ENCODE measurements around the gene PDGFC. TPM values are rescaled to one million over a fixed set of nuclear protein-coding genes. Genes with fewer than 3 reads are reported as not detected.

Gene PDGFC
- total RNA-seq, 1 experiment from 2014 or later, result 14.5 TPM

GRCh38 chr4:156970501-156971164, 966 bp downstream of the PDGFC start:
- ChIA-PET POLR2A (interaction anchor here (0.6 kb wide), 1 partner anchor 25 kb away, joined by 3 read pairs; no protein-coding TSS in a partner anchor), CTCF (interaction anchor here (2.1 kb wide), 1 partner anchor 75 kb away, joined by 6 read pairs; no protein-coding TSS in a partner anchor)
- Histone ChIP-seq H3K9me3 (ENCODE audit: control insufficient read depth, insufficient read depth, low read depth, low read length) (no peaks in the 10 kb centered on the region), H3K27me3 (ENCODE audit: control insufficient read depth, insufficient read depth, low read length) (no peaks in the 10 kb centered on the region), H3K4me1 (ENCODE audit: control insufficient read depth, insufficient read depth, low read length) (peaks cover 27% of the 10 kb centered on the region), H3K36me3 (ENCODE audit: control insufficient read depth, insufficient read depth, low read length) (no peaks in the 10 kb centered on the region), H3K27ac (ENCODE audit: low read length) (peak overlapping the region; percentile 80), H3K4me3 (ENCODE audit: low read depth in 2 of 2, low read length in 2 of 2) (peak overlapping the region; percentile 68 to 93)
- intact Hi-C loops (cut with micrococcal nuclease; ENCODE audit: unreplicated experiment) (no loop called here), in situ Hi-C loops (cut with HindIII; ENCODE audit: low pct_unique_long_range_greater_than_20kb, low sequenced_read_pairs) (no loop called here)
- ATAC-seq (peak; percentile 75), DNase-seq (ENCODE audit: low read depth, low spot score) (no peak)
- no TSS peak for BruUV-seq (replicated peaks)
- peak; percentile 22; the same call in 1 of the 2 replicates for TF ChIP-seq CTCF (IDR thresholded peaks at IDR 0.05)
- no peak for TF ChIP-seq POLR2AphosphoS5 (IDR thresholded peaks at IDR 0.05; ENCODE audit: low read depth, low read length)
- TF ChIP-seq REST (IDR thresholded peaks at IDR 0.05; ENCODE audit: insufficient read depth in 1 of 2, low read depth in 2 of 2, low read length in 1 of 2), result no peak
- no peak for TF ChIP-seq SIN3A (IDR thresholded peaks at IDR 0.05; ENCODE audit: borderline replicate concordance, insufficient read depth, low read depth, low read length)
- no peak for TF ChIP-seq TCF7L2 (IDR thresholded peaks at IDR 0.05; ENCODE audit: low read depth, low read length)

GRCh38 chr4:156969911-156970310, 1.7 kb downstream of the PDGFC start:
- CTCF ChIA-PET, result interaction anchor here (2.1 kb wide), 1 partner anchor 75 kb away, joined by 6 read pairs; no protein-coding TSS in a partner anchor
- Histone ChIP-seq H3K27ac (ENCODE audit: low read length) (peak overlapping the region; percentile 80), H3K27me3 (ENCODE audit: control insufficient read depth, insufficient read depth, low read length) (no peaks in the 10 kb centered on the region), H3K4me1 (ENCODE audit: control insufficient read depth, insufficient read depth, low read length) (peaks cover 27% of the 10 kb centered on the region), H3K36me3 (ENCODE audit: control insufficient read depth, insufficient read depth, low read length) (no peaks in the 10 kb centered on the region), H3K9me3 (ENCODE audit: control insufficient read depth, insufficient read depth, low read depth, low read length) (no peaks in the 10 kb centered on the region), H3K4me3 (ENCODE audit: low read depth in 2 of 2, low read length in 2 of 2) (peak overlapping the region; percentile 68 to 93)
- TF ChIP-seq CTCF (IDR thresholded peaks at IDR 0.05), result no peak
- TF ChIP-seq TCF7L2 (IDR thresholded peaks at IDR 0.05; ENCODE audit: low read depth, low read length), result no peak
- no peak for TF ChIP-seq SIN3A (IDR thresholded peaks at IDR 0.05; ENCODE audit: borderline replicate concordance, insufficient read depth, low read depth, low read length)
- TF ChIP-seq POLR2AphosphoS5 (IDR thresholded peaks at IDR 0.05; ENCODE audit: low read depth, low read length), result no peak
- TF ChIP-seq REST (IDR thresholded peaks at IDR 0.05; ENCODE audit: insufficient read depth in 1 of 2, low read depth in 2 of 2, low read length in 1 of 2), result no peak
- POLR2A ChIA-PET, result interaction anchor here (0.6 kb wide), 1 partner anchor 24 kb away, joined by 3 read pairs; no protein-coding TSS in a partner anchor
- ATAC-seq, result no peak
- no peak for DNase-seq (ENCODE audit: low read depth, low spot score)
- BruUV-seq (replicated peaks), result TSS peak; percentile 47
- in situ Hi-C loops (cut with HindIII; ENCODE audit: low pct_unique_long_range_greater_than_20kb, low sequenced_read_pairs) (no loop called here), intact Hi-C loops (cut with micrococcal nuclease; ENCODE audit: unreplicated experiment) (loop anchor here (2.0 to 10.0 kb wide), 3 partner anchors 77 to 495 kb away; no protein-coding TSS in a partner anchor)

Measured in Panc1 (cell line).